DMS53 (cell line): ENCODE data around the gene NTM.
"Not testable (repeated sequence)": the region's sequence is repeated elsewhere in the genome, so short reads cannot be mapped to it uniquely, and the experiment has no call there.

Experiments used
- DNase-seq: peaks from one replicate; lab custom pipeline; 2025; lab: John Stamatoyannopoulos, UW

NTM gene

DNA sequence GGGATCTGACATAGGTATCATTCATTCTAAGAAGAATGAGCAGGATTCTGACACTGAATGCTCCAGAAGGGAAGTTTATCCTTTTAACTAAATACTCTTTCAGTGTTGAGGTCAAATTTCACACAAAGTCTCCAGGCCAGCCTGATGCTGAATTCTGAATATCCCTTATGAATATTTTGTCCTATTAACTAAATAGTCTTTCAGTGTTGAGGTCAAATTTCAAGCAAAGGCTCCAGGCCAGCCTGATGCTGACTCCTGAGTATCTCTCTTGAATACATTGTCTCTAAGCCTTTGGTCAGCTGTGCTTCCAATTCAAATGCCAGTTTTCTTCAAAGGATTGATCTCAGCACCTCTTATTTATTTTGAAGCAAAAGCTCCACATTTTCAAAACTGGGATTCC is 676.8 kb downstream of the NTM start:
- DNase-seq = no peak

DNA sequence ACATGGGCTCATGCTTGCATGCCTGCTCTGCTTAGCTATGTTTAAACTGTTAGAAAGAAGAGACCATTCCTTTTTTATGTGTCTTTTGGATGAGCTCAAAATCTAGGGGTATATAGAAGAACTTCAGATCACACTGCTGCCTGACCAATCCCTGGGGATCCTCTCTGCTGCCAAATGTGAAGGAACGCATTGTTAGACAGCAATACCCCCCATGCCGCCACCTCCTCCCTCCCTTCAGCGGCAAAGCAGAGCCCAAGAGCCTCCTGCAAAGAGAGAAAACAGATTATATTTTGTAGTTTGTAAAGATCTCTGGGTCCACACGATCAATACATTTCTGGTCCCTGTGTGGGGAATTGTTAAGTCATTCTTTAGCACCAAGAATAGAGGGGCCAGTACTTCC is 677.6 kb downstream of the NTM start:
- no peak for DNase-seq

DNA sequence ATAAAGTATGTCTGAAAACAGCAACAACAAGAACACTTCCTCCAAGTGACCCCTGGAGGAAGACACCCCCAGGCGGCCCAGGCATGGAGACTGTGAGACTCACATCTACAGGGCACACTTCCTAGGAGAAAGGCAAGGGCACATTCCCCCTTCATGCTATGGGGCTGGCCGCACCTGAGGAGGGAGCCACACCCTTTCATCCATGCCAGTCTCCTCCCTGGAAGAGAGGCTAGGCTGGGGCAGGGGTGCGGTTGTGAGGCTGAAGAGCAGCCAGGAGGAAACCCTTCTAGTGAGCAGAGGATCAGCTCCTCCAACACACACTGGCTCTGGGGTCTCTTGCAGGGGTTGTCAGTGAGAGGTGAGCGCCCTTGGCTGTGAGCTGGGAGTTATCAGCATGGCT is 678.8 kb downstream of the NTM start:
- no peak for DNase-seq

DNA sequence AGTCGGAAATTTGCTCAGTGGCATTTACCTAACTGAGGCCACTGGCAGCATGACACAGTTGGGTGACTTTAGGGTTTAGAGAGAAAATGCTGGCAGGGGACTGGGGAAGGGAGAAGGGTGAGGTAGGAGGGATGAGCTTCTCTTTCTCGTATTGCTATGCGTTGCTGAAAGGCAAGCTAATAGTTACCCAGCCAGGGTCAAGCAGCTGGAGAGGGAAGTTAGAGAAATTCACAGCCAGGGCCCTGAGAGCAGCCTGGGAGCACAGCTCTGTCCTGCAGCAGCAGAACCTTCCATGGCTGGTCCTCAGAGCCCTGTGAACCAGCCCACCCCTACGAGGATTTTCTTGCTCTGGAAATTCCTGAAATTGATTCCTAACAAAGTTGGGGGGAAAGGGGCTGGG is 679.6 kb downstream of the NTM start:
- DNase-seq = no peak

DNA sequence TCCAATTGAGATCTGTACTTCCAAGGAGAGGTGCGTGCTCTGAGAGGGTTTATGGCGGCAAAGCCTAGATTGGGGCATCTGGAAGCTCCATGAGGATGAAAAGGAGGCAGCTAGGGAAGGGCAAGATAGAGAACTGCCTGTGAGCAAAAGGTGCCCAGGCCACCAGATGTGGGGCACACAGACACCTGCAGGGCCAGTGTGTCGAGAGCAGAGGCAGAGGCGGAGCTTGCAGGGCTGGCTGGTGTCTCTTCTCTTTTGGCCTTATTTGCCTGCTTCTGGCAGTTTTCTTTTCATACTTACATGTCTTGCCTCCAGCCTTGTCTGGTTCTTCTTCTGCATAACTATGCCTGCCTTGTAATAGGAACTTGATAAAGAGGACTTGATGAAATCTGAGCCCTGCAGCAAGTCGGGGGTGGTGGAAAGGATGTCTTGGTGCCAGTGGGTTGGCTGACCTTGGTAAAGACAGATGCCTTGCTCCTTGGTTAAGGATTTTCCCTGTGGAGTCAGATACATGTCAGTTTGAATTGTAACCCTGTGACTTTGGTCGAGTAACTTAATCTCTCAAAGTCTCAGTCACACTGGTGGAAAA is 680.3 kb downstream of the NTM start:
- no peak for DNase-seq

DNA sequence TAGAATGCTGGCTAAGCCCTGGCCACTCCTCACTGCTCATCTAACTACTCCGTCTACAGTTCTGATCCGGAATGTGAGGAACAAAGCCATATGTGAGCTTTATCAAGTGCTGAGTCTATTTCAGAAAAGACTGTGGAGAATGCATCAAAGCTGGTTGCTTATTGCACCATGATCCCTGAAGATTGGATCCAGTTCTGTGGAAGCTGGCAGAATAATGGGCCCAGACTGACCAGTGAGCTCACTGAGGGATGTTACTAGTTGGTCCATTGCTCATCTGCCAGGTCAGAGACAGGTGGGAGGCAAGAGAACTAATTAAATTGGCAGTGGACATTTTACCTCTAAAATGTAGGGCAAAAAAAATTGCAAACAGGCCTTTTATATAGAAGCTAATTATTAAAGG is 681.3 kb downstream of the NTM start:
- DNase-seq = no peak

DNA sequence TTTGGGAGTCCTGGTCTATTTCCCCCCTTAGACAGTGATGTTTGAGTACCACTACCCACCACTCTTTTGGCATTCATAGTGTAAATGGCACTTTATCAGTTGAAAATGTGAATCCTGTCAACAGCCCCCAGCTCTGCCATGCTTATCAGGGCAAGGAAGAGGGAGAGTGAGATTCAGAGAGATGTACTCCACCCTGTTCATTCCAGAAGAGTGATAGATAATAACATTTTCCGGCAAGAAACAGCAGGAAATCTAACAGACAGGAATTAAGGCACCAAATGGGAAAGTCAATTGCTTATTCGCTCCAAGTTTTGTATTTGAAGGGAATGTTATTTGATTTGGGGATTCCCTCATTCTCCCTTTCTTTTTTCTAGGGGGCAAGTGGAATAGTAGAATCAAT is 681.9 kb downstream of the NTM start:
- no peak for DNase-seq

DNA sequence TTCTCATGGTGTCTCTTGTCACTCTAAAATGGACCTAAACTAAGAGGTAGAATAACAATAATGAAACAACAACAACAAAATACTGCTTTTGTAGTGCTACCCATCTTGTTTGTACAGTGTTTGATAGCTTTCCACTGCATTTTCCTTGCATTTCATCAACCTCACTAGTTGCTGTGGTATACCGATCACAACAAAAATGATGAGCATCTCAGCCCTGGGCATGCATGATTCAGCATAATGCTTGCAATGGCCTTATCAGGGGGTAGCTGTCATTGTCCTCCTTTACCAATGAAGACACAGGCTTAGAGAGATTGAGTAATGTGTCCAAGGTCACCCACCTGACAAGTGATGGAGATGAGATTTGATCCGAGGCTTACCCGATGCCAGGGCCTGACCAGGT is 682.5 kb downstream of the NTM start:
- no peak for DNase-seq

DNA sequence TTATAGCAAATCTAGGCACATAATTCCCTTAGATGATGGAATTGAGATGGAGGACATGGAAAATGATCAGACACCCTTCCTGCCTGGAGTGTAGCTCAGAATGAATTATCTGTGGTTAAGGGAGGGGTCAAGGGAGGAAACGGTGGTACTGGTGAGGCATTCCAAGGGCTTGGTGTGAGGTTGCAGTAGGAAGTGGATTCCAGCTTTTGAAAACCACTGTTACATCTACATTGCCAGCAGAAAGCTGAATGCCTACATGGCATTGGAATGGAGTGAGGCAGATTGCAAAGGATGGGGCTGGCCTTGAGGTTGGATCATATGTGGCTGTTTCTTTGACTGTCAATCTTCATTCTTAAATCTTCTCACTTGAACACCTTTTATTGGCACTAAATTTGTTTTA is 684.4 kb downstream of the NTM start:
- DNase-seq = no peak

DNA sequence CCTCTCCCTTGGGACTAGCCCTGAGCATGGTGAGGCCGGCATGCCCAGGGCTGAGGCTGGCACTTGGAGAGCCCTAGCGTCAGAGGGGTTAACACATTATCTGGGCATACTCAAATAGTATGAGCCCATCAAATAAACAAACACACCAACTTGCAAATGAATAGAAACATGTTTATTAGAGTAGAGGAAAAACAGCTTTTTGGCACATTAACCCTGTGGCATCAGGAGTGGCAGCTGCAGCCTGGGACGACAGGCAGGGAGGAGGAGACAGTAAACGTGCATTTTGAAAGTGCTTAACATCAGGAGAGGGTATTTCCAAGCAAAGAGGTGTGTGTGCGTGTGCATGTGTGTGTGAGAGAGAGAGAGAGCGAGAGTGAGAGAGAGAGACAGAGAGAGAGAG is 684.9 kb downstream of the NTM start:
- DNase-seq = no peak

DNA sequence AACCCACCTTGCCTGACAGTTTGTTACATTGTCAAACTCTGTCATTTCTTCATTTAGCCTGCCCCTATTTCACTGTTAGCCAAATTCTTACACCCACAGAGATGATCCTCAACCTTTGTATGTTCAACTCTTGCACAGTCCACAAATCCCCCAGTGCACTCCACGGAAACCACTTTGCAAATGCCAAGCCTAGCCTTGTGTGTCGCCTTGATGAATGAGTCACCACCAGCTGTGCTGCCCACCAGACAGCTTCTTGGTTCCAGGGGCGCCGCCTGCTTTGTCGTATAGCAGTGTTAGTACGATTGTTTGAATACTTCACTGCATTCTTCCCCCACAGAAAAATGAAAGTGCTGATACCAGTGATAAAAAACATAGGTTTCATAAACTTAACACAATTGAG is 686.3 kb downstream of the NTM start:
- no peak for DNase-seq

DNA sequence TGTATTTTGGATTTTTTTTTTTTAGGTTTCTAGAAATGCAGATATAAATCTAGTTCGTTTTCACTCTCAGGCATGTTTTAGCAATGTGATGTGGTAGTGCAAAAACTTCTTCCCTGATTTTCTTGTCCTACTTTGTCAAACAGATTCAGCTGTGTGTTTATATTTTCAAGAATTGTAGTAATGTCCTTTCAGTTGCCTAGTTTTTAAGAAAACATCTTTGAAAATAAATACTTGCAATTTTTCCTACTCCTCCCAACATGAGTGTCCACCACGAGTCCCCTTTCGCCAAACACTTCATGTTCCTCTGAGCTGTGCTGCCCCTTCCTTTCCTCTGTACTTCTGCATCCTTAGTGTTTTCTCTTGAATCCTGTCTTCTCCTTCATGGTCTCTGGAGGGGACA is 686.9 kb downstream of the NTM start:
- no peak for DNase-seq

DNA sequence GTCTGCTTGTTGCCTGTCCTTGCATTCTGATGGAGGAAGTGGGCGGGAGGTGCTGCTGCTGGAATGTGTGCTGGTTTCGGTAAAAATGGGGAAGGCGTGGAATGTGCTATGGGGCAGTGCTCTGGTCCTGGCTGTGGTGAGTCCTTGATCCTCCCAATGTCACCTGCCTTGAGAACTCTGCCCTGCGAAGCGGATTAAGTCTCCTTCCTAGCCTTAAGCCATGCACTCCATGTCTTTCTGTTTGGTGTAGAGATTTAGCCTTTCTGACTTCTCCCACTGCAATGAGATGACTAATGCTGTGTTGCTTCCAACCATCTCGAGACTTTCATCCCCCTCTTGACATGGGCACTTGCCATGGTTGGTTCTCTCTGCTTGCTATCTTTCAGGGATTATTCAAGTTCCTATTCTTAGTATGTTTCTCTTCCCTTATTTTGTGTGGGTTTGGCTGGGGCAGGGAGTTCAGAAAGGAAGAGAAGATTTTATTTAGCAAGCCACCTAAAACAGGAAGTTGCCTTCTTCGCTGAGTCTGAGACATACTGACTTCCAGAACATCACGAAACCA is 687.9 kb downstream of the NTM start:
- DNase-seq = no peak

DNA sequence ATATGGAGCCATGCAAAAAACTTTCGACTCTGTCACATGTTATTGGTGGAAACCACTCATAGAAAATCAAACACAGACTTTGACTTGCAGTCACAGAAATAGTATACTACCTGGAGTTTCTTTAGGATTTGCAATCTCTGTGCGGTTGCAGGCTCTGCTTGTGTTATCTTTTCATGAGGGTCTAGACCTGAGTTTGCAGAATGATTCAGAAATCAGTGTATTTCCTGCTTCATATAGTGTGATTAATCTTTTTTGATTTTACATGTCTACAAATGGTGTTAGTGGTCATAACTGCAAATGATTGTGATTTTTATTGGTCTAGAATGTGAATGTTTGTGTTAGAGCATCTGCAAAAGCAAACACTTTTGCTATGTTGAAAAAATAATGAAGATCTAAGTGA is 690.2 kb downstream of the NTM start:
- no peak for DNase-seq

DNA sequence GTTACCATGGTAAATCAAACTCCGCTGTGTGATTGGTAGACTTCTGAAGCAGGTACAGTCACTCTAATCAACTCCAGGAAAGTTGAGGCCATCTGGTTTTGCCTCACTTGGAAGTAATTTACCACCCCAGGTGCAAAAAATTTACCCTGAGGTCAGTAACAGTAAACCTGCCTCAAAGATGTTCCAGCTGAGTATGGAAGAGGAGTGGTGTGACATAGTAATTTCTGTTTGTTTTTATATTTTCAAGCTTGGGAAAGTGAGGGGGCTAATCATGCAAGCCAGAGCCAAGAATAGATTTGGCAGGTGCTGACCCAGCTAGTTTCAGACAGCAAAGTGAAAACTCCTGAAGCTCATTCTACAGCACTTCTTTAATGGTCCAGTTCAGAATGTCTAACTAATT is 691.6 kb downstream of the NTM start:
- DNase-seq = no peak

DNA sequence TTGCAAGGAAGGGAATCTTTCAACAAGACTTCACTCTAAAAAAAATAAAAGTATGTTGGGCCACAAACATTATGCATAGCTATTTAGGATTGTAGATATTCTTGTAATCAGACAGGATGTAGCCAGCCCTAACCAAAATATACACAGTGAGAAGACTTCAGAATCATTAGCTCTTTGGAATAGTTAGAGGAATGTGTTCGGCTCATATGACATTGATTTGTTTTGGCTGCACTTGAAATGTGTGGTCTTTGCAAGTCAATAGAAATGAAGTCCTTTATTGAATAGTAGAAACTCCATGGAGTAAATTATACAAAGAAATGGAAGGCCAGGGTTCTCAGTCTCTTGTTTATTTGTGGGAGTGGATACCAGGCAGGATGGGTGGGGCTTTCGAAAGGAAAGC is 692.1 kb downstream of the NTM start:
- DNase-seq = no peak

DNA sequence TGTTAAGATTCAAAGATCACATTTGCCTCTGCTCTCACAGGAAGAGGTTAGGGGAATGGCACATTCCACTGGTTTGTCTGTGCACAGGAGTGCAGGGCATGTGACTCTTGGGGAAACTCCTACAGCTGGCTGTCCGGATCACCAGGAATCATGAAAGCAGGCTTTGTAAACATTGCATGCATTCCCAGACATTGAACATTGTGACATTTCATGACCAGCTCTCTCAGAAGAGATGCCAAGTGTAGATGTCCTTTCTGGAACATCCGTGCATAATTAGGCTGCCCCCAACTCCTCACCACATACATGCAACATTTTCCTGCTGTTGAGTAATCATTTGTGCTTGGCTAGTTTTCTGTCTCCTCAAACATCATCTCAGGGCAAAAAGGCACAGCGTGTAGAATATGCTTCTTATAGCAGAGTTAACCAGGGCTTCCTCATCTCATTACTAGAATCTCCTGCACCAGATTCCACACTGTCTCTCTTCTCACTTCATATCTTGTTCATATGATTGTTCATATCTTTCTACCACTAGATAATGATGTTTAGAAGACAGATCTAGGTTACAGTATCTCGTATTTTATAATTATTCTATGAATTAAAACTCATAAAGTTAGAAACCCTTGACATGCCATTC is 694.7 kb downstream of the NTM start:
- no peak for DNase-seq

DNA sequence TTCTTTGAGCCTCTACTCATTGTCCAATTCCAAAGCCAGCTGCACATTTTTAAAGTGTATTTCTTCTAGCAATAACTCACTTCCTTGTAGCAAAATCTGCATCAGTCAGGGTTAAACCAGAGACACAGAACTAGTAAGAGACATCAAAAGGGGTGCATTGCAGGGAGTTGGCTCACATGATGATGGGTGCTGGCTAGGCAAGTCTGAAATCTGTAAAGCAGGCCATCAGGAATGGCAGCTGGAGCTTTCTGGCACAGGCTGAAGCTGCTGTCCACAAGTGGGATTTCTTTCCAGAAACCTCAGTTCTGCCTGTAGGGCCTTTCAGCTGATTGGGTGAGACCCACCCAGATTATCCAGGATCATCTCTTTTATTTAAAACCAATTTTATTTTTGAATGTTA is 698.1 kb downstream of the NTM start:
- no peak for DNase-seq

DNA sequence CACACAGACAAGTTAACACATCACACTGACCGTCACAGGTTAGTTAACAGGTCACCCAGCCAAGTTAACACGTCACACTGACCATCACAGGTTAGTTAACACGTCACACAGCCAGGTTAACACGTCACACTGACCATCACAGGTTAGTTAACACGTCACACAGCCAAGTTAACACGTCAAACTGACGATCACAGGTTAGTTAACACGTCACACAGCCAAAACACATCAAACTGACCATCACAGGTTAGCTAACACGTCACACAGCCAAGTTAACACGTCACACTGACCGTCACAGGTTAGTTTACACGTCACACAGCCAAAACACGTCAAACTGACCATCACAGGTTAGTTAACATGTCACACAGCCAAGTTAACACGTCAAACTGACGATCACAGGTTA is 699.2 kb downstream of the NTM start:
- DNase-seq = not testable (repeated sequence)

DNA sequence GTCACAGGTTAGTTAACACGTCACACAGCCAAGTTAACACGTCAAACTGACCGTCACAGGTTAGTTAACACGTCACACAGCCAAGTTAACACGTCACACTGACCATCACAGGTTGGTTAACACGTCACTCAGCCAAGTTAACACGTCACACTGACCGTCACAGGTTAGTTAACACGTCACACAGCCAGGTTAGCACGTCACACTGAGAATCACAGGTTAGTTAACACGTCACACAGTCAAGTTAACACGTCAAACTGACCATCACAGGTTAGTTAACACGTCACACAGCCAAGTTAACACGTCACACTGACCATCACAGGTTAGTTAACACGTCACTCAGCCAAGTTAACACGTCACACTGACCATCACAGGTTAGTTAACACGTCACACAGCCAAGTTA is 700.5 kb downstream of the NTM start:
- not testable (repeated sequence) for DNase-seq

DNA sequence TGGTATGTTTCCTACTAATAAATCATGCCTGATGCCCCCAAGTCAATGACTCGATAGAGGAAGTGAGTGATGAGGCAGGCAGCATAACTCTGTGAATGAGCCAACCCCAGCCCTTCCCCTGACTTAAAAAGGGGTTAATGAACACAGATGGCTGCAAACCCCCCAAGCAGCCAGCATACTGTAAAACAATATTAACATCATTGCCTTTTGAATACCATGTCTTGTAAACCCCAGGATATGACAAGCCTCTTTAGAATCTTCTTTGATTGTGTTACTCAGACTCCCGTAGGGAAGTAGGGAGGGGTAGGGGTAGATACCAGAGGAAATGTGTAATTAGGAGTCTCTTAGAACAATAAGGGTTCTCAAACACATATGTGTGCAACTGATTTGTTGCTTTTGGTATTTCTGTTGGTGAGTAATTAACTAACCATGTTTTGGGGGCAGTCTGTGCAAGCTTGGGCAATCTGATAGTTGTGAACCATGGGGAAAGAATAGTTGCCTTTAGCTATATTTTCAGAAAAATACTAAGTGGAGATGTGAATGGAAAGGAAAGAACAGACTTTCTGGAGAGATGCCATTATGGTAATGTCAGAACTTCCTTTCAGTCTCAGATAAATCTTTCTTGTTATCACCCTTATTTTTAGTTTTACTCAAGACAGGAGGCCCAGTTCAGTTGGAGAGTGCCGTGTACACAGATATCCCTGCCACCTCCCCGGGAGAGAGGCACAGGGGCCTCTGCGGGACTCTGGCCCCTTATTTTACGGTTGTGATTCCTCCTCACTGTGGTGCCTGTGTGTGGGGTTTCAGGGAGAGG is 701.8 kb downstream of the NTM start:
- DNase-seq = no peak

DNA sequence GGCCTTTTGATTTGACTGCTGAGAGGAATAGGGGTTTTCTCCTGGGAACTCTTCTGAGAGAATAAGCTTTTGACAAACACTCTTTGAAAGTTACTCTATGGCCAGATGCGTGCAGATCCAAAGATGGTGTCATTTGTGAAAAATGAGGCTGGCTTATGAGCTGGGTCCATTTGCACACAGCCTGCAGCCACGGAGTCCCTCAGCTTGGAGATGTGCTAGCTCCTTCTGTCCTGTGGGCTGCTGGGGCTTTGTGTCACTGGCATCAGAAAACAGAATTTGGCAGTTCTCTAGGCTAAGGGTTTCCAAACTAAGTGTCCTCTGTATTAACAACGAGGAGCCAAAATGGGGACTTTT is 702.4 kb downstream of the NTM start:
- no peak for DNase-seq

DNA sequence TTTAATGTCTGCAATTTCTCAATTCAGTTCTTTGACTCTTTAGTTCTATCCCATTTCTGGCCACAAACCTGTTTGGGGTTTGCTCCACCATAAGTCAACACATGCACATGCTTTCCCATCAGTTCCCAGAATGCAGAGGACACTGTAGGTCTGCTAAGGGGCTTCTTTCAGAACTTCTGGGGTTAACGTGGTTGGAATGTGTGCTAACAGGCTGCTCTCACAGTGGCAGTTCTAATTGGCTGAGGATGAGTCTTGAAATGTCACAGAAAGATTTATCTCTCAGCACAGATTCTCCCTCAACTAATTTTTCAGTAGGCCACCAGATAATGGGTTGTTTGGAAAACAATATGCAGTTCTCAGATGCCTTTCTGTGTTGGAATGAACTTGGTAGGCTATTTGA is 703.4 kb downstream of the NTM start:
- DNase-seq = no peak
